ENCODE measurements around the gene USH1C. TPM values are rescaled to one million over a fixed set of nuclear protein-coding genes. Genes with fewer than 3 reads are reported as not detected.

The USH1C gene
- total RNA-seq, 4 donors from 2014 or later, result not detected

- Histone ChIP-seq H3K4me3 (no peak overlapping the region), H3K9me3 (no peaks in the 10 kb centered on the region), H3K27me3 (peaks cover 0 to 52% of the 10 kb centered on the region in 2 donors), H3K4me1 (peaks cover 0 to 23% (median 0%) of the 10 kb centered on the region in 4 donors), H3K27ac (no peak overlapping the region), H3K36me3 (no peaks in the 10 kb centered on the region)
- 66 to 70% methylated on average over 6 of the region's 6 CpGs for WGBS, 2 donors
- no peak for DNase-seq (ENCODE audit: low spot score in 2 of 2)
- no peak for TF ChIP-seq EP300 (IDR thresholded peaks at IDR 0.05)
Observed at GRCh38 chr11:17478070-17478469, 66.1 kb downstream of the USH1C start.

GRCh38 chr11:17477361-17477760 is 66.9 kb downstream of the USH1C start:
- 64 to 83% methylated on average over 6 of the region's 6 CpGs for WGBS, 2 donors
- no peak for DNase-seq (ENCODE audit: low spot score in 2 of 2)
- no peaks in the 10 kb centered on the region for H3K36me3 ChIP-seq
- no peak overlapping the region for H3K4me3 ChIP-seq
- no peaks in the 10 kb centered on the region for H3K9me3 ChIP-seq
- peaks cover 0 to 23% (median 0%) of the 10 kb centered on the region in 4 donors for H3K4me1 ChIP-seq
- peaks cover 0 to 52% of the 10 kb centered on the region in 2 donors for H3K27me3 ChIP-seq
- no peak overlapping the region for H3K27ac ChIP-seq
- TF ChIP-seq EP300 (IDR thresholded peaks at IDR 0.05) (no peak), CTCF (IDR thresholded peaks at IDR 0.05) (no peak), POLR2A (IDR thresholded peaks at IDR 0.05) (no peak)

GRCh38 chr11:17477084-17477333 is 67.2 kb downstream of the USH1C start:
- Histone ChIP-seq H3K4me3 (no peak overlapping the region), H3K9me3 (no peaks in the 10 kb centered on the region), H3K36me3 (no peaks in the 10 kb centered on the region), H3K27me3 (peaks cover 0 to 52% of the 10 kb centered on the region in 2 donors), H3K27ac (no peak overlapping the region), H3K4me1 (peaks cover 0 to 23% (median 0%) of the 10 kb centered on the region in 4 donors)
- 26 to 37% methylated on average over 9 of the region's 9 CpGs for WGBS, 2 donors
- no peak for DNase-seq (ENCODE audit: low spot score in 2 of 2)
- no peak for TF ChIP-seq POLR2A (IDR thresholded peaks at IDR 0.05)
- no peak for TF ChIP-seq CTCF (IDR thresholded peaks at IDR 0.05)

- DNase-seq (ENCODE audit: low spot score in 2 of 2), result no peak
- WGBS, 2 donors, result 1 to 2% methylated on average over 32 to 45 of the region's 80 CpGs
- H3K9me3 ChIP-seq, result no peaks in the 10 kb centered on the region
- H3K27me3 ChIP-seq, result peaks cover 0 to 52% of the 10 kb centered on the region in 2 donors
- H3K4me3 ChIP-seq, result peak within 1 kb of the TSS in 3 of 4 donors; percentile 22 to 50 (median 26)
- H3K36me3 ChIP-seq, result no peaks in the 10 kb centered on the region
- peaks cover 0 to 23% (median 0%) of the 10 kb centered on the region in 4 donors for H3K4me1 ChIP-seq
- no peak within 1 kb of the TSS for H3K27ac ChIP-seq
- TF ChIP-seq EP300 (IDR thresholded peaks at IDR 0.05) (no peak), POLR2A (IDR thresholded peaks at IDR 0.05) (no peak), CTCF (IDR thresholded peaks at IDR 0.05) (no peak)
Observed at GRCh38 chr11:17476317-17477083, 67.7 kb downstream of the USH1C start, which contains the start of gene ABCC8. ABCC8 (minus strand) TSS chr11:17476845; CDS start chr11:17476776, 69 bp downstream.

GRCh38 chr11:17475666-17476316 is 68.4 kb downstream of the USH1C start:
- TF ChIP-seq POLR2A (IDR thresholded peaks at IDR 0.05), result no peak
- TF ChIP-seq EP300 (IDR thresholded peaks at IDR 0.05), result no peak
- TF ChIP-seq CTCF (IDR thresholded peaks at IDR 0.05), result no peak
- H3K4me1 ChIP-seq, result peaks cover 0 to 23% (median 0%) of the 10 kb centered on the region in 4 donors
- 7 to 13% methylated on average over 31 of the region's 31 CpGs for WGBS, 2 donors
- DNase-seq (ENCODE audit: low spot score in 2 of 2), result no peak
- H3K27me3 ChIP-seq, result peaks cover 0 to 52% of the 10 kb centered on the region in 2 donors
- no peaks in the 10 kb centered on the region for H3K9me3 ChIP-seq
- peak overlapping the region in 3 of 4 donors; percentile 22 to 50 (median 26) for H3K4me3 ChIP-seq
- H3K36me3 ChIP-seq, result no peaks in the 10 kb centered on the region
- no peak overlapping the region for H3K27ac ChIP-seq

All from tibial nerve (tissue), 4 donors.